ENCODE results near the gene CORO2B. TPM values are rescaled to one million over a fixed set of nuclear protein-coding genes. Genes with fewer than 3 reads are reported as not detected.

Gene CORO2B
- total RNA-seq, 1 donor from 2014 or later: 16.3 TPM

DNA sequence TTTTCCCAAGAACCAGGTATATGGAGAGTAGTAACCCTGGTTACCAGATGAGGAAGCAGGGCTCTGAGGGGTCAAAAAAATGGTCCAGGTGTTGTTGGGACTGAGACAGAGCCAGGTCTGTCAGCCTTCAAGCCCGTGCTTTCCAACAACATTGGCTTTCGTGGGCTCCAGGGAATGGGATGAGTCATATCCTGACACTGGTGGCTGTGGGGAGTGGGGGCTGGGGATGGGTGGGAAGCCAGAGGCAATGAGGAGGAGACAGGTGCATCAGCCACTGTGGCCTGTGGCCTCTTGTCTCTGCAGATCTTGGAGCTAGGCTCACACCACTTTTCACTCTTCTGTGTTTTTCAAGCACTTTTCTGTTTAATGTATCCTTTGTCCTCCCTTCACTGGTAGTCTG, 38.2 kb downstream of the CORO2B start:
- peaks cover 58% of the 10 kb centered on the region for H3K4me1 Mint-ChIP-seq (ENCODE audit: low read depth, unreplicated experiment)
- no peak for DNase-seq
- H3K9me3 Mint-ChIP-seq (ENCODE audit: unreplicated experiment): peaks cover 8% of the 10 kb centered on the region
- H3K27ac Mint-ChIP-seq (ENCODE audit: unreplicated experiment): no peak overlapping the region
- peaks cover 4% of the 10 kb centered on the region for H3K27me3 Mint-ChIP-seq (ENCODE audit: unreplicated experiment)
- H3K4me3 Mint-ChIP-seq (ENCODE audit: unreplicated experiment): no peak overlapping the region
- H3K36me3 Mint-ChIP-seq (ENCODE audit: unreplicated experiment): no peaks in the 10 kb centered on the region
- TF ChIP-seq, protein P1, sequence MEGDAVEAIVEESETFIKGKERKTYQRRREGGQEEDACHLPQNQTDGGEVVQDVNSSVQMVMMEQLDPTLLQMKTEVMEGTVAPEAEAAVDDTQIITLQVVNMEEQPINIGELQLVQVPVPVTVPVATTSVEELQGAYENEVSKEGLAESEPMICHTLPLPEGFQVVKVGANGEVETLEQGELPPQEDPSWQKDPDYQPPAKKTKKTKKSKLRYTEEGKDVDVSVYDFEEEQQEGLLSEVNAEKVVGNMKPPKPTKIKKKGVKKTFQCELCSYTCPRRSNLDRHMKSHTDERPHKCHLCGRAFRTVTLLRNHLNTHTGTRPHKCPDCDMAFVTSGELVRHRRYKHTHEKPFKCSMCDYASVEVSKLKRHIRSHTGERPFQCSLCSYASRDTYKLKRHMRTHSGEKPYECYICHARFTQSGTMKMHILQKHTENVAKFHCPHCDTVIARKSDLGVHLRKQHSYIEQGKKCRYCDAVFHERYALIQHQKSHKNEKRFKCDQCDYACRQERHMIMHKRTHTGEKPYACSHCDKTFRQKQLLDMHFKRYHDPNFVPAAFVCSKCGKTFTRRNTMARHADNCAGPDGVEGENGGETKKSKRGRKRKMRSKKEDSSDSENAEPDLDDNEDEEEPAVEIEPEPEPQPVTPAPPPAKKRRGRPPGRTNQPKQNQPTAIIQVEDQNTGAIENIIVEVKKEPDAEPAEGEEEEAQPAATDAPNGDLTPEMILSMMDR (IDR thresholded peaks at IDR 0.05; ENCODE audit: partially characterized antibody, unreplicated experiment): no peak

DNA sequence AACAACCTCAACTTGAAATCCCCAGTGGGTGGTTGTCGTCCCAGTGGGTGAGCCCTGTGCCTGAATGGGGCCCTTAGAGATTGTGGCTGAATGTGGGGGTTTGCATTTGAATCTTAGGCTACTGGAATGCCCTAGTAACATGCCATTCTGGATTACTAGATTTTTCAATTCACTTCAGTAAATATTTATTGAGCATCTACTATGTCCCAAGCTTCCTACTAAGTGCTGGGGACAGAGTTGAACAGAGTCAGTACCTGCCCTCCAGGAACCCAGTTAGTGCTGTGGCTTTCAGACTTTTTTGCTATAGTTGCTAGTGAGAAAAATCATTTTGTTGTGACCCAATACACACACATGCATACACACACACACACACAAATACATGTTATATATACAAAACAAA, 39.0 kb downstream of the CORO2B start:
- Mint-ChIP-seq H3K36me3 (ENCODE audit: unreplicated experiment) (no peaks in the 10 kb centered on the region), H3K27ac (ENCODE audit: unreplicated experiment) (no peak overlapping the region), H3K4me3 (ENCODE audit: unreplicated experiment) (no peak overlapping the region), H3K4me1 (ENCODE audit: low read depth, unreplicated experiment) (peaks cover 61% of the 10 kb centered on the region), H3K27me3 (ENCODE audit: unreplicated experiment) (peaks cover 2% of the 10 kb centered on the region), H3K9me3 (ENCODE audit: unreplicated experiment) (peaks cover 10% of the 10 kb centered on the region)
- DNase-seq: no peak
- TF ChIP-seq, protein P1 (IDR thresholded peaks at IDR 0.05; ENCODE audit: partially characterized antibody, unreplicated experiment): no peak

- no peak for DNase-seq
- Mint-ChIP-seq H3K9me3 (ENCODE audit: unreplicated experiment) (peaks cover 10% of the 10 kb centered on the region), H3K4me1 (ENCODE audit: low read depth, unreplicated experiment) (peaks cover 61% of the 10 kb centered on the region), H3K4me3 (ENCODE audit: unreplicated experiment) (peak overlapping the region; percentile 26), H3K27me3 (ENCODE audit: unreplicated experiment) (peaks cover 2% of the 10 kb centered on the region), H3K27ac (ENCODE audit: unreplicated experiment) (no peak overlapping the region), H3K36me3 (ENCODE audit: unreplicated experiment) (no peaks in the 10 kb centered on the region)
- TF ChIP-seq, protein P1 (IDR thresholded peaks at IDR 0.05; ENCODE audit: partially characterized antibody, unreplicated experiment): no peak
Observed at GRCh38 chr15:68618394-68618793, 39.6 kb downstream of the CORO2B start.

DNA sequence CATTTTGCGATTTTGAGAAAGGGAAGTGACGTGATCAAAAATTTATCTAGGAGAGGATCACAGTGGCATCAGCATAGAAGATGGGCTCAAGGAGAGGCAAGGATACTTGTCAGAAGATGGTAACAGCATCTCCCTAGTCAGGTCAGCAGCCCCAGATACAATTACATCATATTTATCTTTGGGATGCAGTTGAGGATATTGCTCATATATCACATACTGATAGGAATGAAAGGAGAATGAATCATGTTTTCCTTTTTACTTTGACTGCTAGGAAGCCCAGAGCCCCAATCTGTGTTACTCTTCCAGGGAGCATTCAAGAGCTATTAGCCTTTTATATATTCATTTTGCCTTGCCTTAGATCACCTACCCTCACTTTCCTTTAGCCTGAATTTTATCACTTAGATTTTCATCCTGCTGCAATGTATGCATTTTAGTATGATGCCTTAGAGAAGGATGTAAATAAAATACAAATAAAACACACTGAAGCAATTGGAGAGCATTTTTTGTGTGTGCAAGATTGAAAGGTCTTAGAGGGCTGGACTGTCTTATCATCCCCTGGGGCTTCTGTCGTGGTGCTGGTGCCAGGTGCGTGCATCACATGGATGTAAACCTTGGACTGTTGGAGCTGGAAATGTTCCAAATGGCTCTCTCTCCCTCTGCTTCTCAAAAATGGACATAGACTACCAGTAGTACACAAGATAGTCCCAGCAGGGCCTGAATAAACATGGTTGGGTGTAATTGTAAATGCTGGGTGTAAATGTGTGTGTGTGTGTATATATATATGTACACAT, 40.3 kb downstream of the CORO2B start:
- Mint-ChIP-seq H3K9me3 (ENCODE audit: unreplicated experiment) (peaks cover 8% of the 10 kb centered on the region), H3K36me3 (ENCODE audit: unreplicated experiment) (no peaks in the 10 kb centered on the region), H3K4me1 (ENCODE audit: low read depth, unreplicated experiment) (peaks cover 57% of the 10 kb centered on the region), H3K27me3 (ENCODE audit: unreplicated experiment) (peaks cover 2% of the 10 kb centered on the region), H3K27ac (ENCODE audit: unreplicated experiment) (no peak overlapping the region), H3K4me3 (ENCODE audit: unreplicated experiment) (peak overlapping the region; percentile 4)
- TF ChIP-seq, protein P1 (IDR thresholded peaks at IDR 0.05; ENCODE audit: partially characterized antibody, unreplicated experiment): no peak
- no peak for DNase-seq
